CMK (cell line): ENCODE results near the gene MRPL12.

Experiments used
- DNase-seq: peaks from one replicate; pipeline ENCODE4 v3.0.0-alpha.2; 2010; ENCODE audit warnings: low read depth

MRPL12 gene

DNA sequence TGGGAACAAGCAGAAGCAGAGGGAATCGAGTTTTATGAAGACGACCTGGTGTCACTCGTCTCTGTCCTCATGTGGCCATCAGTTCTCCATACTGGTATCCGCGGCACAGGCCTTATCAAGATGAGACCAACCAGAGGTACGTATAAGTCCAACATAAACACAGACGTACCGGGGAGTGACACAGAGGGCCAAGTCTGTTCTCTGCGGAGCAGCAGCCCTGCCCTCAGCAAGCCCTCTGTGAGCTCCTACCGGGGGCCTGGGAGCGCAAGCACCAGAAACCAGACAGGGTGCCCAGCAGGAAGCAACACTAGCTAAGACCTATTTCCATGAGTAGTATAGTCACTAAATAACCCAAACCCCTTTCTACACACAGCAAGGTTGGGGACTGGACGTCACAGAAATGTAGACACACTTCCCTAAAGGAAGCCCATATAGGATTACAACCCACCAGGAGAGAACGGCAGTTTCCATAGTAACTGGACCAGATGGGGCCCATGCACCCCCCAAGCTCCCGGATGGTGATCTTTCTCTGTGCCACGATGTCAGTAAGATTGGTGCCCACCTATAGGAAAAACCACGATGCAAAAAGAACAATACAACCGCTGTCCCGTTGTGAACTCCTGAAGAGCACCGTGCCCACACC lies 20.5 kb upstream of the MRPL12 start:
- no peak for DNase-seq

DNA sequence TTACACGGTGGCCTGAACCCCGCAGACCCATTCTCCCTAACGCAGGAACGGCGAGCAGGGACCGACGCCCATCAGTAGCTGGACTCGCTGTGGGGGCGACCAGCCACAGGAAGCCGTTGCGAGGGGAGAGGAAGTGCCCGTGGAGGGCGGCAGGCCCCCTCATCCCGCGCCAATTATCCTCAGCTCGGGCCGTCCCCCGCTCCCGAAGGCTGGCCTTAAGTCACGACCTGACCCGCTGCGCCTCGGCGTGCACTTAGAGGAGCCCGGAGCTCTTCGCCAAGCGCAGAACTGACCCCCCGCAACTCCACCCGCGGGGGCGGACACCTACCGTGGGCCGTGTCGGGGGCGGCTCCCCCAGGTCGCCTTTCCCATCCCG lies 20.0 kb upstream of the MRPL12 start:
- DNase-seq, result no peak

DNA sequence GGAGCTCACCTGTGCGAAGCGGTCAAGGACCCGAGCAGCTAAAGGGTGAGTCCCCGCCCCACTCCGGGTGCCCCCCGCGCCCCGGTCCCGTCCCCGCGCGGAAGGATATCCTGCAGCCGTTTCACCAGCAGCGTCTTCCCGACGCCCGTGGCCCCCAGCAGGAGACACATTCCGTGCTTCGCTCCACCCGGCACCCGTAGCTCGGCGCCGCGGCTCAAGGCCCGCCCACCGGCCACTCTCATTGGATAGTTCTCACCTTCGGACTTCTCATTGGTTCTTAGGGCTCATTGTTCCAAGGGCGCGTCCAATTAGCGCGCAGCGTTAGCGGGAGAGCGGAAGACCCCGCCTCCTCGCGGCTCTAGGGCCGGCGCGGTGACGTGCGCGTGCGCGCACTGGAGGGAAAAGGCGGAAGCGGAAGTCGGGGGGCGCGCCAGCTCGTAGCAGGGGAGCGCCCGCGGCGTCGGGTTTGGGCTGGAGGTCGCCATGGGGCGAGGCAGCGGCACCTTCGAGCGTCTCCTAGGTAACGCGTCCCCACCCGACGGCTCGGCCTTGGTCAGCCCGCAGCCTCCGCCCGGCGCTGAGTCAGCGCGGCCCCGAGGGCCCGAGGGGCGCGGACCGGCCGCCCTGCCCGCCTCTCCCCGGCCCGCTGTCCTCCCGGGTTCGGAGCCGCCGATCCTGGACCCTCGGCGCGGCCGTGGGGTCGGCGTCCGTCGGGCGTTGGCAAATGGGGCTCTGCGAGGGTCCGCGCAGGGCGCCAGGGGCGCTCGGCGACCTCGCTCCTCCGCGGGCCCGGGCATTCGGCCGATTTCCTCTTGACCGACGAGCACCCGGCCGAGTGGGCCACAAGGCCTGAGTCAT lies 19.4 kb upstream of the MRPL12 start, which contains the start of the genes ARL16 and HGS:
ARL16 (minus strand) TSS at position 214 of the 858 bp plus-strand sequence; CDS start at position 170, 44 bp downstream.
HGS (plus strand) TSS at position 428 of the 858 bp plus-strand sequence; CDS start at position 484, 56 bp downstream.
- peak; percentile 99 for DNase-seq

GRCh38 chr17:81684442-81684911 lies 18.7 kb upstream of the MRPL12 start:
- DNase-seq, result no peak

DNA sequence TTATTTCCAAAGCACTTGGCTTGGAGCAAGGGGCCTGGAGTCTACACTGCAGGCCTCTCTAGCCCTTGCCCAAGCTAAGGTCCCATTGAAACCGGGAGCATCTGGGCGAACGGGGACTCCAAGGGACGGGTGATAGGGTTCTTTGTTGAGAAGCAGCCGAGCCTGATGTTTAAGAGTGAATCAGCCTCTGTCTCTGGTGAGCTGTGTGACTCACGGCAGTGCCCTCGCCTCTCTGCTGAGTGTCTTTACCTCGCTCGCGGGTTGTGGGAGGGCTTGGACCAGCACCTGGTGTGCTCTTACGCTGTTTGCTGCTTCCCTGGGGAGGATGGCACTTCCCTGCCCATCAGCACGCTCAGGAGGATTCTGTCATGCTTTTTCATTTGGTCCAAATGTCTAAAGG lies 18.1 kb upstream of the MRPL12 start:
- no peak for DNase-seq

GRCh38 chr17:81686614-81687013 lies 16.6 kb upstream of the MRPL12 start:
- DNase-seq, result no peak

DNA sequence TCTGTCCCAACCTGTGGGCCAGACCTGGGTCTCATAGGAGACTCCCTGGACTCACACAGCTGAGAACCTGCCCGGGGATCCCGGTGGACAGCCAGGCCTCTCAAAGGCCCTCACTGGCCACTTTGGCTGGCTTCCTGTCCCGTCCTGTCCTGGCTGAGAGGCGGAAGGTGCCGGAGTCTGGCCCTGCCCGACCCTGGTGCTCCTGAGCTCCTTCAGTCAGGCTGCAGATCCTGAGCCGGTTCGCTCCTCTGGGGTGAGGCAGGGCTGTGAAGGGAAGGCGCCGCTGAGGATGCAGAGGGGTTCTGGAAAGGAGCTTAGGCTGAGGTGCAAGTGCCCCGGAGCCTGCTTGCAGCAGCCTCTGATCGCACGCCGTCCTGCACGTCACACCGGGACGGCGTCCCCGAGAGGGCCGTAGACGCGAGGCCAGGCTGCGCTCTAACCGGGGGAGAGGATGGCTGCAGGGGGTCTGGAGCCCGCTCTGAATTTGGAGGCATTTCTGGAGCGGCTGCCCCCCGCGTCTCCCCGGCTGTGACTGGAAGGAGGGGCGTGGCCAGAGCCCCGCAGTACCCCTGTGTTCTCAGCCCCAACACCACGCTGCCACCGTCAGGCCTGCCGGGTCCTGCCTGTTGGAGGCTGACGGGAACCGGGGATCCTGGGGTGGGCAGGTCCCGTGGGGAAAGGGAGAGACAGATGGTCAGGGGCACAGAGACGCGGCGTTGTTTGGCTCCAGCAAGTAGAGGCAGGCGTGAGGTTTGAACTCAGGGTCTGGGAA lies 15.2 kb upstream of the MRPL12 start:
- no peak for DNase-seq

GRCh38 chr17:81688616-81689015 lies 14.6 kb upstream of the MRPL12 start:
- DNase-seq, result no peak

DNA sequence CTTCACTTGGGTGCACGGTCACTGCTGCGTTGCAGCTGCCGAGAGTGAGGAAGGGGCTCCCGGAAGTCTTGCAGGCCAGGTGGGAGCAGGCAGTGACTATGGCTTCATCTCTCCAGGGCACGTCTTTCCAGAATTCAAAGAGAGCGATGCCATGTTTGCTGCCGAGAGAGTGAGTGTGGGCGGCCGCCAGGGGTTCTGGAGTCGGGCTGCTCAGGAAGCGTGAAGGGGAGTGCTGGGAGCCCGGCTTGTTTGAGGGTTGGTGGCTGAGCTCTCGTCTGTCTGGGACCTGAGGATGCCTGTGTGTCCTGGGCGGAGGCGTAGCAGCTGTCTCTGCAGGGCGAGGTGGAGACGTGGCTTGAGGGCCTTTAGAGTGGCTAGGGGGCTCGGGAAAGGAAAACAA lies 13.1 kb upstream of the MRPL12 start:
- no peak for DNase-seq

- DNase-seq, result no peak
Measured at GRCh38 chr17:81690549-81690948, 12.6 kb upstream of the MRPL12 start.

GRCh38 chr17:81691196-81691595 lies 12.0 kb upstream of the MRPL12 start:
- DNase-seq, result no peak

- DNase-seq, result no peak
Measured at GRCh38 chr17:81691608-81692007, 11.6 kb upstream of the MRPL12 start.

- DNase-seq, result no peak
Measured at GRCh38 chr17:81693509-81694210, 9.5 kb upstream of the MRPL12 start.

DNA sequence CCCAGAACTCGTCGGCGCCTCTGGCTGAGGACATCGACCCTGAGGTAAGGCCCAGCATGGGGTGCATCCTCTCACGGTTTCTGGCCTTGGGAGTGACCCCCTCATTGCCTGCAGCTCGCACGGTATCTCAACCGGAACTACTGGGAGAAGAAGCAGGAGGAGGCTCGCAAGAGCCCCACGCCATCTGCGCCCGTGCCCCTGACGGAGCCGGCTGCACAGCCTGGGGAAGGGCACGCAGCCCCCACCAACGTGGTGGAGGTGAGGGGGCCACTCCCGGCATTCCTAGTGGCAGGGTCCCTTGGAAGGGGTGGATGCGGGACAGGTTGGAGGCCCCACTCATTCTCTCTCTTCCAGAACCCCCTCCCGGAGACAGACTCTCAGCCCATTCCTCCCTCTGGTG lies 8.4 kb upstream of the MRPL12 start:
- no peak for DNase-seq

GRCh38 chr17:81695211-81695610 lies 8.0 kb upstream of the MRPL12 start:
- no peak for DNase-seq

DNA sequence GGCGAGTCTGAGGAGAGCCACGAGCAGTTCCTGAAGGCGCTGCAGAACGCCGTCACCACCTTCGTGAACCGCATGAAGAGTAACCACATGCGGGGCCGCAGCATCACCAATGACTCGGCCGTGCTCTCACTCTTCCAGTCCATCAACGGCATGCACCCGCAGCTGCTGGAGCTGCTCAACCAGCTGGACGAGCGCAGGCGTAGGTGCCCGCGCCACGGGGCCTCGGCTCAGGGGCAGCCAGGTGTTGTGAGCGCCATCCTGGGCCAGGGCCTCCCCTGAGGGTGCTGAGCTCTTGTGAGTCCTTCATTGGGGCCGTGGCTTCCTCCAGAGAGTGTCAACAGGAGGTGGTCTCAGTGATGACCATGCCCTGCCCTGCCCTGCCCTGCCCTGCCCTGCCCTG lies 7.4 kb upstream of the MRPL12 start:
- no peak for DNase-seq

DNA sequence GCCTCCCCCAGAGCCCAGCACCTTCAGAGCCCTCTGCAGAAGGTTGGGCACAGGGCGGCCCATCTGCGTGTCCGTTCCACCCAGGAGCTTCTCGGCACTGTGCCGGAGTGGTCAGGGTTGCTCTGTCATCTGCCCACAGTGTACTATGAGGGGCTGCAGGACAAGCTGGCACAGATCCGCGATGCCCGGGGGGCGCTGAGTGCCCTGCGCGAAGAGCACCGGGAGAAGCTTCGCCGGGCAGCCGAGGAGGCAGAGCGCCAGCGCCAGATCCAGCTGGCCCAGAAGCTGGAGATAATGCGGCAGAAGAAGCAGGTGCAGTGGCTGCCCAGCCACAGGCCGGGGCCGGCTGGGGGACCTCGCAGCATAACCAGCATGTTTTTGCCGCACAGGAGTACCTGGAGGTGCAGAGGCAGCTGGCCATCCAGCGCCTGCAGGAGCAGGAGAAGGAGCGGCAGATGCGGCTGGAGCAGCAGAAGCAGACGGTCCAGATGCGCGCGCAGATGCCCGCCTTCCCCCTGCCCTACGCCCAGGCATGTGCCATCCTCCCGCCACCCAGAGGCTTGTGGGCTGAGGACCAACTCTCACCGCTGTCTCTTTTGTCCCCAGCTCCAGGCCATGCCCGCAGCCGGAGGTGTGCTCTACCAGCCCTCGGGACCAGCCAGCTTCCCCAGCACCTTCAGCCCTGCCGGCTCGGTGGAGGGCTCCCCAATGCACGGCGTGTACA lies 6.8 kb upstream of the MRPL12 start:
- no peak for DNase-seq

- no peak for DNase-seq
Measured at GRCh38 chr17:81697261-81698044, 5.7 kb upstream of the MRPL12 start.

DNA sequence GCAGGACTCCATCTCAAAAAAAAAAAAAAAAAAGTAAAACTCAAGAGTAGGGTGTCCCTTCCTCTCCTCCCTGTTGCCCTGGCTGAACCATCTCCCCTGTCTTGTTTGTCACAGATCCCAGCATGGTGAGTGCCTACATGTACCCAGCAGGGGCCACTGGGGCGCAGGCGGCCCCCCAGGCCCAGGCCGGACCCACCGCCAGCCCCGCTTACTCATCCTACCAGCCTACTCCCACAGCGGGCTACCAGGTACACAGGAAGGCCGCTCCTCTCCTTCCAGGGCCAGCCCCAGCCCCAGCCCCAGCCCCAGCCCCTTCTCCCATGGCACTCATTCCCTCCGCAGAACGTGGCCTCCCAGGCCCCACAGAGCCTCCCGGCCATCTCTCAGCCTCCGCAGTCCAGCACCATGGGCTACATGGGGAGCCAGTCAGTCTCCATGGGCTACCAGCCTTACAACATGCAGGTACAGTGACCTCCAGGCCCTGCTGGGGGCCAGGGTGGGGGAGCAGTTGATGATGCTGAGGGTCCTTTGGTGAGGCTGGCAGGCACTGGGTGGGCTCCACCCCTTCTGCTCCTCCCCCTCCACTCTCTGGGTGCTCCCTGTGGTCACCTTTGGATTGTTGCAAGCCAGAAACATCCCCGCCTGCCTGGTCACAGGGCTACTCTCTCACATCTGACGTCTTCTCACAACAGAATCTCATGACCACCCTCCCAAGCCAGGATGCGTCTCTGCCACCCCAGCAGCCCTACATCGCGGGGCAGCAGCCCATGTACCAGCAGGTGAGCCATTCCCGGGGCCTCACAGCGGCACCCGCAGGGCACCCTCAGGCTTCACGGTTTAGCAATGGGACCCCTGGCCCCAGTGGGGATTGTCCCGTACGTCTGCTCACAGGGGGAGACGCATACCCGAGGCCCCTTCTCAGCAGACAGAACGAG lies 2.5 kb upstream of the MRPL12 start:
- DNase-seq, result no peak
